Inferior parietal cortex (tissue), 1 donor: Measurements from ENCODE around the gene WDR48.
A peak's percentile ranks its signal among the peaks of the same experiment; 100 is the strongest.

ENCODE experiments used
- DNase-seq: peaks from one replicate; pipeline ENCODE4 v3.0.0-alpha.2; 2016; ENCODE audit errors: extremely low spot score

WDR48 gene

DNA sequence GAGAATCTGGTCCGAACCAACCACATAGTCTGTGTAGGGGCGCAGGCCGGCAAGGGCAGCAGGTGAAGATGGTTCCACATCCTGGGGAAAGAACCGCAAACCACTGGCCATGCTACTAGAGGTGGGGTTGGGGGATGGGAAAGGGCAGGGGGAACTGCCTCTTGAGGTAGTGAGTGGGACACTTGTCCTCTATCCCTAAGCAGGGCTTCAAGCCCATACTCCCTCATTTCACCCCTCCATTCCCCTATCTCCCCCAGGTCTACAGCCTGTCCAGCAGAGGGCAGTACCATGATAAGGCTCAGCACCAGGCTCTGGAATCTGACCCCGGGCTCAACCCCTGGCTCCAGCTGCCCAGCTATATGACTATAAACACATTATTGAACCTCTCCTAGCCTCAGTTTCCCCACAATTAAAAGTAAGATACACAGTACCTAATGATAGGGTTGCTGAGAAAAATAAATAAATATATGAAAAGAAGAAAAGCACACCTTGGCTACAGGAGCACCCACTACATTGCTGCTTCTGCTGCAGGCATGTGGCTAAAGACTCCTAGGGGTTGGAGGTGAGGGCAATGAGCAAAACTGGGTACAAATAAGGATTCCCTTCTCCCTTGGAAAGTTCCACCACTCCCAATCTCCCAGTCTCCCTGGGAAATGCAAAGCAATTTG is 49.3 kb downstream of the WDR48 start:
- no peak for DNase-seq

DNA sequence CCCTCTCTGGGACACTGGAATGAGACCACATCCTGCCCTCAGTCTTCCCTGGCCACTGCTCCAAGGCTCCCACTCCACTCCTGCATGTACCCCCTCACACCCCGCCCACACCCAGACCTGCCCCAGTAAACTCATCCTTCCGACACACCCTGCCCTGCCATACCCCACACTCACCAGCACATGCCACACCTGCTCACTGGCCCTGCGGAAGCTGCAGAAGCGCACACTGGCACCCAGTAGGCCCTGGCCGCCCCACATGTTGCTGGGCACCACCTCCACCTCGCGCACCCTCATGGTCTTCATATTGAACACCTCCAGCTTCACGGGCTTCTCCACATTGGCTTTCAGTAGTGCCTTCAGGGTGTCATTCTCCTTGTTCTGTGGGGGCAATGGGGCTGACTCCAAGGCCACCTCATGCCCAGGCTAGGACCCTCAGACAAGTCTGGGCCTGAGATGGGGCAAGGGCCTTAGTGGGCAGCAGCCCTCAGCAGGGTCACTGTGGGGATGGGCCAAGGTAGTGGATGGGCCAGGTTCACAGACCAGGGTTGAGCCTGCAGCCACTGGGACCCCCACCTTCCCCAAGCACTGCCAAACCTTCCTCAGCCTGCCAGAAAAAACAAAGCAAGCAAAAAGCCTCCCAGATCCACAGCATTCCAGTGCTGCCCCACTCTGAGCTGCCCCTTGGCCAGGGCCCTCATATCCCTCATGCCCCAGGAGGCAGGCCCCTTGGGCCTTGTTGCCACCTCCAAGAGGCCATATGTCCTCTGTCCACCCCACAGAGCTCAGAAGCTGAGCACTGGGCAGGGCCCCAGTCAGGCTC is 50.9 kb downstream of the WDR48 start:
- no peak for DNase-seq

DNA sequence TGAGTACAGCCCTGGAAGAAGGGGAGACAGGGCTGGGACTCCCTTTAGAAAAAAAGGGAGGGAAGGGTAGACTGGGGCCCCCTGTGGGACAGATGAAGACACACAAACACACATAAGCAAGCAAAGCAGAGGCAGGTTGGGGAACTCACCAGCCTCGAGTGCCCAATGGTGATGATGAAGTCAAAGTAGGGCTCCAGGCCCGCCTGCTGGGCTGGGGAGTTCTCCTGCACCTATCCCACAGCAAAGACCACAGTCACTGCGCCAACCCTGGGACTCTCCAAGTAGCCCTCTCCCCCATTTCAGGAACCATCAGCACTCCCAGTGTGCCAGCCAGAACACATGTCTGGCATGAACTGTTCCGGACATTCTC is 51.5 kb downstream of the WDR48 start:
- DNase-seq, result no peak

DNA sequence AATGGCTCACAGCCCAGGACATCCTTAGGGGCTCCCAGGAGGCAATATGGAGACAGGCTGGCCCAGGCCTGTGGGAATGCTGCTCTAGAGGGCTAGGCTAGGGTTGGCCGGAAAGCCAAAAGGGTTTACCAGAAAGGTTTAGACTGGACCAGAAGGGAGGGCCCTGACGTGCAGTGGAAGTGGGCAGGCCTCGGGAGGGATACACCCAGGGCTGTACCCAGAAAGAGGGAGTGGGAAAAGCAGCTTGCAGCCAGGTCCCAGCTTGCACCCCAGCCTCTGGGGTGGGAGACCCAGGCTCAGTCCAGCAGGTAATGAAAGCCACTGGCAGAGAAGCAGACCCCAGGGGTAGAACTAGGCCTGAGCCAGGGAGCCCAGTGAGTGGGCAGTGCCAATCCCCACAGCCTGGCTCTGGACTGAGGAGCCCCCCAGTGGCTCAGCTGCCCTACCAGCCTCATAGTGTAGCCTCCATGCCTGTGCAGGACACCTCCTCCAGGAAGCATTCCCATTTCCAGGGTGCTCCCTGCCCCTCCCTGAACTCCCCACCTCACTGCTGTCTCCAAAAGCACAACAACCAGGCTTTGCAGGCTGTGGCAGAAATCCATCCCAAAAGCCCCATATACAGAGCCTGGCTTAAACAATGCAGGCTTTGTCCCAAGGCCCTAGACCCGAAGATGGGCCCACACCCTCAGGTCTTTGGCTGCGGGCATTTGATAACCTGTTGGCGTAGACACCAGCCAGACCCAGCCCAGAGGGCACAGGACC is 52.2 kb downstream of the WDR48 start:
- DNase-seq, result no peak

DNA sequence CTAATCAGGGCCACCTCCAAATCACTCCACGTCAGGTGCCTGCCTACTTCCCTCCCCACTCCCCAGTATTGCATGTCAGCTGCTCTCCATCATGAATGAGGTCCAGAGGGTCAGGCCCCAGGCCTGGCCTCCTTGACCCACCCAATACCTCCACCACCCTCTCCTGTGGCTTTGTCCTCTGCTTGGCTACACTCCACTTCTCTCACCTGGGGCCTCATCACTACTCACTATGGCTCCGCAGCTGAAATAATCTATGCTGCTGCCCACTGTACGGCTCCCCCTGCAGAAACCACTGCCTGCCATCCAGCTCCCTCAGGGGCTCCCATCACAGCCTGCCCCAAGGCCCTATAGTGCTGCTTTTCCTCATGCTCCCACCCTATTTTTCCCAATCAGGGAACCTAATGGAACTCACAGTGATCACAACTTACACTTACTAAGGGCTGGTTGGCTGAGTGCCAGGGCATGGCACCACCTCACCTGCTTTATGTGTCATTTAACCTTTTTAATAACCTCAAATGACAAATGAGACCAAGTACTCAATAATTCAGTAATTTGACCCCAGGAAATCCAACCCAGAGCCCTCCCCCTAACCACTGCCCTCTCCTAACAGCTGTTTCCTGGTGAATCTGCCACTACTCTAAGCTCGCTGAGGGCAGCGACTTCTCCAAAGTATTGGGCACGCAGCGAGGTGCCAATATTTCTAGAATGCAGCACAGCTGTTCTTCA is 53.3 kb downstream of the WDR48 start:
- no peak for DNase-seq

DNA sequence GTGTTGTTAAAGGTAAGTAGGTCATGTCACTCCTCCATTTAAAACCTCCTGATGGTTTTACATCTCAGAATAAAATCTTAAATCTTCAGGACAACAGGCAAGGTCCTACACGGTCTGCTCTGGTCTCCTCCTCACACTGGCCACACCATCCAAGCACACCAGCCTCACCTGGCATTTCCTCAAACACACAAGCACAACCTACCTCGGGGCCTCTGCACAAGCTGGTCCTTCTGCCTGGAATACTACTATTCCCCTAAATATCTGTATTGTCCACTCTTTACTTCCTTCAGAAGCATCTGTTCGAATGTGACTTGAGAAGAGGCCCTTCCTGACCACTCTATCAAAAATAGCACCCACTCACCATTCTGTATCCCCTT is 53.9 kb downstream of the WDR48 start:
- no peak for DNase-seq

DNA sequence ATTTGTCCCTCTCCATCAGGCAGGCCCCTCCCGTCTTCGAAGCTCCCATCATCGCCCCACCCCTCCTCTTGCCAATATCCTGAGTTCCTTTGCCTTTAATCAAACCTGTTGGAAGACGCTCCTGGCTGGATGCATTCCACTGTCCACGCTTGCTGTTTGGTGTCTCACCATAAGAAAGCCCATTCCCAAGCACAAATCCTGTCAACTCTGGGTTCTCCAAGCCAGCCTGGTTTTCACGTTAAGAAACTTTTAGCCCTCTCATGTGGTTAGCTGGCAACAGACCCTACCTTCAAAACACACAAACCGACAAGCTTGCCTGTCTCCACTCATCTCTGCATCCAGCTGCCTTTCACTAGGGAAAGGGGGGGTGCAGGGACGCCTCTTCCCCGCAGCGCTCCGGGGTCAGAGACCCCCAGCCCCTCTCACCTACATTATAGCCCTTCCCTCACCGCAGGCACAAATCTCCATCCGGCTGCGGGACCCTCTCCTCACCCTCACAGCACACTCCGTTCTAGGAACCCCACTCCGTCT is 54.5 kb downstream of the WDR48 start:
- DNase-seq, result no peak

DNA sequence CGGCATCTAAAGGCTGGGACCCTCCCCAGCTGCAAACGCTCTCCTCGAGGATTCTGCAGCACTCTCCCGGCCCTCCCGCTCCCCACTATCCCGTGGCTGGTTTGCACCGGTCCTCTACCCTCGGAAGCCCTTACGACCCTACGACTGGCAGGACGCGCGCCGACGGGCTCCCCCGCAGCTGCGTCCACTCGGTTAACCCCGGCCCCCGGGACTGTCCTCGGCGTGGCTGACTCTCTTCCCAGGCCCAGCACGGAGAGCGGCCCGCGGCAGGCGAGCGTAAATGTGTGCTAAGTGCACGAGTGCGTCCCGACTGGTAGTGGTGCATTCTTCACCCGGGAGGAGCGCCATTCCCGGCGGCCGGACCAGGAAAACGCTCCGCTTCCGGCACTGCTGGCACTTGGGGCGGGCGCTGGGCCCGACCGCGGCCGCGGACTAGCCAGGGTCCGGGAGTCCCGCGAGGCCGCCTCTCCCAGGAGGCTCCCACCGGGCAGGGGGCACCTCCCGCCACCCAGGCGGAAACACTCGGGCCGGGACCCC is 55.1 kb downstream of the WDR48 start:
- peak; percentile 24 for DNase-seq

DNA sequence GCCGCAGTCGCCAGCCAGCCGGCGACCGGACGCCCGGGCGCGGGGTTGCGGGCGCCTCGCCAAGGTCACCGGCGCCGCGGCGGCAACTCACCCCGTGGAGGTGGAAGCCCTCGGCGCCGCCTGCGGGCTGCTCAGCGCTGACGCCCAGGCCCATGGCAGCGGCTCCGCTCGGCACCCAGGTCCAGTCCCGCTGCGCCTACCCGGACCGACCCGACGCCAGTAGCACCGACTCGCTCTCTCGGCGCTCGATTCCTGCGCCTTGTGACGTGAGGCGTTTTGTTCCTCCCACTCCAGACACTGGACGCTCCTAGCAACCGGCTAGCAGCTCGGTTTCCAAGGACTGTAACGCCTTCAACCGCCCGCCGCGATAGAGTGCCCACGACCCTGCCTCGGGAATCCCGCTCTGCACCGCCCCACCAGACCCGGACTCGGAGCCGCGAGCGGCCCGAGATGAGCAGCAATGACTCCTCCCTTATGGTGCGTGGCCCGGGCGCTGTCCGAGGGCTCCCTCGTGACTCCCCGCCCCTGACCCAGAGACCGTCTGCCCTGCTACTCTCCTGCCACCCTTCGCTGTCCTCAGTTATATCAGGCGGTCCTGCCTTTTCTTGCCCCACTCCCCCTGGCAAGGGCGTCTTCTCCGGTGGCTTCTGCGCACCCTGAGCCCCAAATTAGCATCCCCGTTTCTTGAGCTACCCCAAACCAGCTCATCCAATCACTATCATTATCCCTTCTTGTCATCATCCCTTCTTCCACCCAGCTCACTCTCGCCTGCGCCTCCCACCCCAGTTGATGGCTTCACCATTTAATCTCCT is 55.8 kb downstream of the WDR48 start, which contains the start of the genes GORASP1 and TTC21A:
TSS of gene GORASP1 (minus strand) at position 240 of the 812 bp plus-strand sequence. CDS start at position 154, 86 bp downstream.
TSS of gene TTC21A (plus strand) at position 293 of the 812 bp plus-strand sequence. CDS start at position 451, 158 bp downstream.
- DNase-seq, result peak; percentile 93

DNA sequence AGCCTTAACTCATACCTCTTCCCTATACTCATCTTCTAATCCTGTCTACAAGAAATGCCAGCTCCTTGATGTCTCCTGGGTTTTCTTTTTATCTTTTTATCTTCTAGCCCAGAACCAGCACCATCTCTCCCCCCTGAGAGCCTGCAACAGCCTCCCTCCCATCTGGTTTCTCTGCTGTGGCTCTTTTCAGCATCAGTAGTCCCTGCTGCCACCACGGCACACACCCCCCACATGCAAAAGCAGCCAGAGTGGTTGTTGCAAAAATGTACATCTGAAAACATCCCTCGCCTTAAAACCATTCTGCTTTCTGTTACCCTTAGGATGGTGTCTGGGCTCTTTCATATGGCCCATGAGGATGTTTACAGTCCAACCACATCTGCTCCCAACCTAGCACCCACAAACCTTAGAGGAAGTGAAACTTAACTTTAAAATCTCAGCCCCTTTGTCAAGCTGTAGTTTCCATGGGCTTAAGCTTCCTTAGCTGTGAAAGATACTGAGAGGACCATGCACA is 56.4 kb downstream of the WDR48 start:
- DNase-seq, result no peak

DNA sequence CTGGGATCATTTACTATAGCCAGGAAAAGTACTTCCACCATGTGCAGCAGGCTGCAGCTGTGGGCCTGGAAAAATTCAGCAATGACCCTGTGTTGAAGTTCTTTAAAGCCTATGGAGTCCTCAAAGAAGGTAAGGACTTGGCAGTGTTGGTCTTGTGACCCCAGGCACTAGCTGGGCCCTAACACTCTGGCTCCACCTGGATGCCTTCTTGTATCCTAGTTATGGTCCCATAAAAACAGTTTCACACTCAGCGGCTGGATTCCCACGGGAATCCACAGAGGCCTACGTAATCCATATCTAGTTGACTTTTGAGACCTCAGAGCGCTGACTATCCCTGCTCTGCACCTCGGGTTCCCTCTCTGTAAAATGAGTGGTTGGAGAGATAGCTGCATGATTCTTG is 57.3 kb downstream of the WDR48 start:
- DNase-seq, result no peak

DNA sequence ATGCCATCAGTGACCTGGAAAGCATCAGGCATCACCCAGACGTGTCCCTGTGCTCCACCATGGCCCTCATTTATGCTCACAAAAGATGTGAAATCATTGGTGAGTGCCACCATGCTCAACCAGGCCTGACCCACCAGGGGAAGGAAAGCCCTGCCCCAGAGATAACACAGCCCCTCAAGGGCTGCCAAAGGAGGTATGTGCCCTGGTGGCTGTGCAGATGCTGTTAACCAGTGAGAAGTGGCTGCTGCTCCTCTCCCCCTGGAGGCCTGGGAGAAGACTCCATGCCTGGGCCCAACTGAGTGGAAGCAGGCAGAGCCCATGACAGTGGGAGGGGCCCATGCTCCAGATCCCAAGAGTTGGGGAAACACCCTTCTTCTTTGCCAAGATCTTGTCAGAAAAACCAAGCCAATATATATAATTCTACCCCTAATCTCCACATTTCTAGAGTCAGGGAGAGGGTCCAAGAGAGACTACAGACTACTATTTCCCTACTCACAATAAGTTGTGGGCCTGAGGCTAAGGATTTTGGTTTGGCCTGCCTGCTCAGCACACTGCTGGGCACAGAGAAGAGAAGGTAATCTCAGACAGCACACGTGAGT is 58.3 kb downstream of the WDR48 start:
- DNase-seq, result no peak

DNA sequence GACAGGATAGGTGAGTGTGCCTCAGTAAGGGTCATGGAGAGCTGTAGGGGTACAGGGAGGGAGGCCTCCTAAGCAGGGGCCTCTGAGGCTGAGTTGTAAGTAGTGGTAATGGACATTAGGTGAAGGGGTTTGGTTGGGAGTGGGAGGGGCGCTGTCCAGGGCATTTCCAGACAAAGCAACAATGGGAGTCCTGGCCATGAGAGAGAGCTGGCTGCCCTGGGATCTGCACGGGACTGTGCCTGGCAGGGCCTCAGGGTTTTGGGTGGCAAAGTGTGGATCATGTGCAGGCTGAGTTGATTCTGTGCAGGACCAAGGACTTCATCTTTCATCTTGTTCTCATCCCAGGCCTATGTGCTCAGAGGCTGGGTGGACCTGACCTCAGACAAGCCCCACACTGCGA is 60.3 kb downstream of the WDR48 start:
- DNase-seq, result no peak

DNA sequence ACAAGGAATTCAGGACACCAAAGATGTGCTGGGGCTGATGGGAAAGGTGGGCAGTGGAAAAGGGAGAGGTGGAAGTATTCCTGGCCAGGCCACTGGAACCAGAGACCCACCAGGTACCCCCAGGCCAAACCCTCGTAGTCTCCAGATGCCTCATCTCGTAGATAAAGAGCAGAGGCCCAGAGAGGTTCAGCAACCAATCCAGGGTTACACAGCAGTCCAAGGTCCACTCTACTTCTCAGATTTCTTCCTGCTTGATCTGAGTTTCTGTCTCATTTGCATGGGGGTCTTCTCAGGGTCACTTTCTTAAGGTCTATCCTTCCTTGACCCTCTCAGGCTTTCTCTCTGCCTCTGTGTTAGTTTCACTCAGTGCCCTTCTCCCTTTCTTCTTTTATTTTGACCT is 60.7 kb downstream of the WDR48 start:
- no peak for DNase-seq

DNA sequence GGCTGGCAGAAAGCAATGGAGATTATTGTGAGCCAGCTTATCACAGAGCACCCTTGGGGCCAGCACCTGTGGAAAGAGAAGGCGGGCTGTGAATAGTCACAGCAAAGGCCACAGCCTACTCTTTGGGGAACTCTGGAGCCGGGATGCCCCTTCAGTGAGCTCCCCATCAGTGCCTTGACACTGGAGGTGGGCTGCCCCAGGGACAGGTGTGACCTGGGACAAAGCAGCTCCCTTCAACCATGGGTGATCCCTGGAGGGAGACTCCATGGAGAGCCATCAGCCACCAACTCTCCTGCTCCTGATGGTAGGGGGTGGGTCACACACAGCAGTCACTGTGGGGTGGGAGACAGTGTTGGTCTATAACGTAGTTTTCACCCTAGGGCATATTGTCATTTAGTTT is 61.5 kb downstream of the WDR48 start:
- DNase-seq, result no peak

DNA sequence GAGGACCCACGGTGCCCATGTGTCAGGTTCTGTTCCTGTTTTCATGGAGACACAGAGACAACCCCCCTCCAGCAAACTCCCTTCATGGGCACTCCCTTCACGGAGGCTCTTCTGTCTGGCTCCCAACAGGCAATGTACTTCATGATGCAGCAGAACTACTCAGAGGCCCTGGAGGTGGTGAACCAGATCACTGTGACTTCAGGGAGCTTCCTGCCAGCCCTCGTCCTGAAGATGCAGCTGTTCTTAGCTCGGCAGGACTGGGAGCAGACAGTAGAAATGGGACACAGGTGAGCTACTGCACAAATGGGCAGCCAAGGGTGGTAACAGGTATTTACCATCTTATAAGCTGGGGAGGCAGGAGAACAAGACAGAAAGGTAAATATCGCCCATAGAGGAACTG is 62.6 kb downstream of the WDR48 start:
- no peak for DNase-seq

DNA sequence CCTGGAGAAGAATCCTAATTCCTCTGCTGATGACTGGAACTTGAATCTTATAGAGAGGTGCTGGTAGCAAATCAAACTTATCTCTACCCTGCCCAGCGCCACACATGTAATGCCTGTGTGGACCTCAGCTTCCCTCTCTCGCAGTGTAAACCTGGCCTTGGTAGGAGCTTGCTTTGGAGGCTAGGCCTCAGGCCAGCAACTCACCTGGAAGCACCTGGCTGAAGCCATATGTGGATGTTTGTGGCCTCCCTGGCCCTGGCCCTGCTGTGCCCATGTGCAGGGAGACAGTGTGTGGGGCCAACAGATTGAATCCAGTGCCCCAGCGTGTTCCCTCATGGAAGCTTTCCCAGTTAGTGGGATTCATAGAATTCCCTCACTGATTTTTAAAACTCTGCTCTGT is 64.1 kb downstream of the WDR48 start:
- DNase-seq, result no peak

DNA sequence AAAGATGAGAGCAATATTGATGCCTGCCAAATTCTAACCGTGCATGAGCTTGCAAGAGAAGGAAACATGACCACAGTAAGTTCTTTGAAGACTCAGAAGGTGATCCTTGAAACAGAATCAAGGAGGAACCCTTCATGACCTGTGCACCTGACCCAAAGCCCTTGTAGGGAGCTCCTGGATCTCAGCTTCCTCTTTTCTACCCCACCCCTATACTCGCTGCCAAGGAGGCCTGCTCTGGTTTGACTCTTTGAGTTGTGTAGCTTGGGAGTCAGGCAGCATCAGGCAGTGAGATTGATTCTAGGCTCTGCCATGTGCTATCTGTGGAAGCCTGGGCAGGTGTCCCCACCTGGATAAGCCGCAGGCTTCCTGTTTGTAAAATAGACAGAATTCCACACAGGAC is 66.3 kb downstream of the WDR48 start:
- DNase-seq, result no peak

DNA sequence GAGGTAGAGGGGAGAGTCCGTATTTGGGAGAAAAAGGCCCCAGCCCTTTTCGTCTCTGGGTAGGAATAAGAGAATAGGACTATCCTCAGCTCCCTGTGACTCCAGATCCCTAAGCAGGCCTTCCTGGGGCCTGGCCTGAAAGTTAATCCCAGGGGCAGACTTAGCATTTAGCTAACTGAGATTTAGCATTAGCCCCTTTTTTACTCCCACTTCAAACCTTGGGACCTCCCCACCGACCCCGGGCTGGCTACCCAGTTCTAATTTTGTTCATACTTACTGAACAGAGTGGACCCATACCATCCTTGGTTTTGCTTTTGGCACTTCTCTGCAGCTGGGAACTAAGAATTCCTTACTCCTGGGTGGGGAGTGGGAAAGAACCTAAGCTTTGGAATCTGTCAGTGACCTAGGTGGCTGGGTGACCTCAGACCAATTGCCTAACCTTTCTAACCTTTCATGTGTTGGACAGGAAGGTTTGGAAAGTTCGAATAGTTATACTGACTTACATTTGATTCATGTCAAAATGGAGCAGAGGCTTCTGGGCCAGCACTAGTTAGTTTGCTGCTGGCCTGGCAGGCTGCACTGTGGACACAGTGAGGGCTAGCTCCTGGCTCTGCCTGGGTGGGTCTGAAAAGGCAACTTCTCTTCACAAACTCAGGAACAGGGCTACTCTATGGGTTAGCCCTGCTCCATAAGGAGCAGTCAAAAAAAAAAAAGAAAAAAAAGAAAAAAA is 67.3 kb downstream of the WDR48 start:
- DNase-seq, result no peak
